HAP-1 (cell line): ENCODE results near the gene MESP2.

Experiments used
- DNase-seq, 2 experiments: peaks; one replicate each; pipeline ENCODE4 v3.0.0-alpha.2; 2016 to 2020; ENCODE audit warnings: low spot score in 2 of 2
- H3K27me3 ChIP-seq: fragments of 250-450 bp; sonication (Bioruptor Pico); 2 replicates; pipeline ENCODE4 v1.5.1; 2020; ENCODE audit warnings: low read depth, mild to moderate bottlenecking, moderate library complexity
- H3K36me3 ChIP-seq: fragments of 250-450 bp; sonication (Bioruptor Pico); replicated peaks from 2 replicates; pipeline ENCODE4 v1.5.1; 2020; ENCODE audit warnings: mild to moderate bottlenecking
- H3K4me1 ChIP-seq: fragments of 250-450 bp; sonication (Bioruptor Pico); 2 replicates; pipeline ENCODE4 v1.5.1; 2020; ENCODE audit warnings: mild to moderate bottlenecking
- H3K4me3 ChIP-seq: fragments of 250-450 bp; sonication (Bioruptor Pico); 2 replicates; pipeline ENCODE4 v1.5.1; 2020; ENCODE audit warnings: mild to moderate bottlenecking, moderate library complexity
- H3K9me3 ChIP-seq: fragments of 250-450 bp; sonication (Bioruptor Pico); 2 replicates; pipeline ENCODE4 v1.5.1; 2020; ENCODE audit warnings: mild to moderate bottlenecking, moderate library complexity
- in situ Hi-C: fragments of 300-500 bp; cut with MboI; formaldehyde crosslinking; loops from 3 replicates; pipeline ENCODE4 v1.14.3; 2020; ENCODE audit warnings: low sequenced_read_pairs, inconsistent platforms, mixed read lengths

MESP2 gene

DNA sequence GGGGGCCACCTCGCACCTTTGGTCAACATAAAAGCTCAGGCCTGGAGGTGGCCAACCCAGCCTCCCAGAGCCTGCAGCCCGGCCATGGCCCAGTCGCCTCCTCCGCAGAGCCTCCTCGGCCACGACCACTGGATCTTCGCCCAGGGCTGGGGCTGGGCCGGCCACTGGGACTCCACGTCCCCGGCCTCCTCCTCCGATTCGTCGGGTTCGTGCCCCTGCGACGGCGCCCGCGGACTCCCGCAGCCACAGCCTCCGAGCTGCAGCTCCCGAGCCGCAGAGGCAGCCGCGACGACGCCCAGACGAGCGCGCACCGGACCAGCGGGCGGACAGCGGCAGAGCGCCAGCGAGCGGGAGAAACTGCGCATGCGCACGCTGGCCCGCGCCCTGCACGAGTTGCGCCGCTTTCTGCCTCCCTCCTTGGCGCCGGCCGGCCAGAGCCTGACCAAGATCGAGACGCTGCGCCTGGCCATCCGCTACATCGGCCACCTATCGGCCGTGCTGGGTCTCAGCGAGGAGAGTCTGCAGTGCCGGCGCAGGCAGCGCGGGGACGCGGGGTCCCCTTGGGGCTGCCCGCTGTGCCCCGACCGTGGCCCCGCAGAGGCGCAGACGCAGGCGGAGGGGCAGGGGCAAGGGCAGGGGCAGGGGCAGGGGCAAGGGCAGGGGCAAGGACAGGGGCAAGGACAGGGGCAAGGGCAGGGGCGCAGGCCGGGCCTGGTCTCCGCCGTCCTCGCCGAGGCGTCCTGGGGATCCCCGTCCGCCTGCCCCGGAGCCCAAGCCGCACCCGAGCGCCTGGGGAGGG is at the start of gene MESP2:
MESP2 (plus strand) TSS at position 59 of the 799 bp plus-strand sequence; CDS start at position 85, 26 bp downstream.
- in situ Hi-C loops, result no loop called here
- Histone ChIP-seq H3K9me3 (no peaks in the 10 kb centered on the region), H3K4me3 (peak within 1 kb of the TSS; percentile 21), H3K4me1 (peaks cover 3% of the 10 kb centered on the region), H3K36me3 (no peaks in the 10 kb centered on the region), H3K27me3 (no peaks in the 10 kb centered on the region)
- peak; percentile 66 to 87 for DNase-seq

- in situ Hi-C loops, result loop anchor here (10.0 kb wide), 1 partner anchor 57 kb away; no protein-coding TSS in a partner anchor
Measured at GRCh38 chr15:89728254-89728653, 47.9 kb upstream of the MESP2 start.

GRCh38 chr15:89731275-89731674 is 44.9 kb upstream of the MESP2 start:
- Histone ChIP-seq H3K9me3 (no peaks in the 10 kb centered on the region), H3K36me3 (no peaks in the 10 kb centered on the region), H3K4me1 (no peaks in the 10 kb centered on the region), H3K27me3 (0 out of 2 replicates have a peak, but pooled peaks cover 5% of the 10 kb centered on the region), H3K4me3 (no peak overlapping the region)
- DNase-seq, result no peak
- in situ Hi-C loops, result loop anchor here (10.0 kb wide), 1 partner anchor 344 kb away; no protein-coding TSS in a partner anchor

More at GRCh38 chr15:89728254-89728653, 47.9 kb upstream of the MESP2 start:
- no peaks in the 10 kb centered on the region for H3K36me3 ChIP-seq
- no peak overlapping the region for H3K4me3 ChIP-seq
- DNase-seq, result no peak
- peaks cover 5% of the 10 kb centered on the region for H3K9me3 ChIP-seq
- no peaks in the 10 kb centered on the region for H3K4me1 ChIP-seq
- H3K27me3 ChIP-seq, result 0 out of 2 replicates have a peak, but pooled peaks cover 2% of the 10 kb centered on the region

GRCh38 chr15:89732451-89733172 is 43.5 kb upstream of the MESP2 start:
- no peak for DNase-seq

DNA sequence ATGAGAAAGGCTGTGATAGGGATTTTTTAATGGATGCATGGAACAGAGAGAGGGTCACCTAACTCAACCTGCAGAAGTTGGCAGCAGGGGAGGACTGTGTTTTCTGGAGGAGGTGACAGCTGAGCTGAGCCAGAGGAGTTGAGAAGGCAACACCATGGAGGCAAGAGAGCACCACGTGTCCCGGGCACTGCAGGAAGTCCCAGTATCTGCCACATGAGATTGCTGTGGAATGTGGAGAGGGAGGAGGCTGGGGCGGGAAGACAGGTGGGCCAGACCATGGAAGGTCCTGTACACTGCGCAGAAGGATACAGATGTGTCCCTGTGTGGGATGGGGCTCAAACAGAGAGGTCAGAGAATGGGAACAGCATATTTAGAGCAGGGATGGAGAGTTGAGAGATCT is 40.4 kb upstream of the MESP2 start:
- Histone ChIP-seq H3K36me3 (no peaks in the 10 kb centered on the region), H3K4me1 (no peaks in the 10 kb centered on the region), H3K27me3 (0 out of 2 replicates have a peak, but pooled peaks cover 3% of the 10 kb centered on the region), H3K9me3 (no peaks in the 10 kb centered on the region), H3K4me3 (no peak overlapping the region)
- DNase-seq, result no peak
- in situ Hi-C loops, result loop anchor here (10.0 kb wide), 1 partner anchor 339 kb away; no protein-coding TSS in a partner anchor

More at GRCh38 chr15:89732451-89733172, 43.5 kb upstream of the MESP2 start:
- Histone ChIP-seq H3K4me3 (no peak overlapping the region), H3K9me3 (no peaks in the 10 kb centered on the region), H3K27me3 (0 out of 2 replicates have a peak, but pooled peaks cover 5% of the 10 kb centered on the region), H3K36me3 (no peaks in the 10 kb centered on the region), H3K4me1 (no peaks in the 10 kb centered on the region)
- in situ Hi-C loops, result loop anchor here (10.0 kb wide), 1 partner anchor 342 kb away; no protein-coding TSS in a partner anchor

GRCh38 chr15:89740137-89740536 is 36.0 kb upstream of the MESP2 start:
- H3K27me3 ChIP-seq, result no peaks in the 10 kb centered on the region
- DNase-seq, result peak; percentile 81 to 83
- no peak overlapping the region for H3K4me3 ChIP-seq
- no peaks in the 10 kb centered on the region for H3K36me3 ChIP-seq
- in situ Hi-C loops, result no loop called here
- H3K4me1 ChIP-seq, result no peaks in the 10 kb centered on the region
- H3K9me3 ChIP-seq, result no peaks in the 10 kb centered on the region

GRCh38 chr15:89743011-89743410 is 33.1 kb upstream of the MESP2 start:
- Histone ChIP-seq H3K4me3 (no peak overlapping the region), H3K27me3 (no peaks in the 10 kb centered on the region), H3K4me1 (peaks cover 5% of the 10 kb centered on the region), H3K36me3 (no peaks in the 10 kb centered on the region), H3K9me3 (no peaks in the 10 kb centered on the region)
- in situ Hi-C loops, result no loop called here
- DNase-seq, result no peak

DNA sequence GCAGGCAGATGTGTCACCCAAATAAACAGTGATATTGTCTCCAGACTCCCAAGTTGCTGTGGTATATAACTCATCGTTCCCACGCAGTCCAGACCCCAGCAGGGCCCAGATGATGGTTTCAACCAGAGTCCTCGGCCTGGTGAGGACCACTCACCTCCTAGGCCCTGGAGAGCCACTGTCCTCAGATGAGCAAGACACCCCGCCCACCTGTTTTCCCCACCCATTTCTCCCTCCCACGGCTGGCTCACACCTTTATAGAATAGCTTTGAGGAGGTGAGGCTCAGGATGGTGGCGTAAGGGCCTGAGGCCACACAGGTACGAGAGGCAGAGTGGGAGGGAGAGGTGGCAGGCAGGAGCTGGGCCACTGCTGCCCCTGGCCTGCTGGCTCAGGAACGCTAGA is 32.5 kb upstream of the MESP2 start:
- Histone ChIP-seq H3K27me3 (no peaks in the 10 kb centered on the region), H3K4me3 (no peak overlapping the region), H3K36me3 (no peaks in the 10 kb centered on the region), H3K9me3 (no peaks in the 10 kb centered on the region), H3K4me1 (peaks cover 10% of the 10 kb centered on the region)
- in situ Hi-C loops, result no loop called here
- no peak for DNase-seq

GRCh38 chr15:89745131-89745530 is 31.0 kb upstream of the MESP2 start:
- in situ Hi-C loops, result no loop called here
- Histone ChIP-seq H3K36me3 (no peaks in the 10 kb centered on the region), H3K4me3 (no peak overlapping the region), H3K4me1 (peaks cover 24% of the 10 kb centered on the region), H3K27me3 (no peaks in the 10 kb centered on the region), H3K9me3 (no peaks in the 10 kb centered on the region)
- DNase-seq, result no peak

DNA sequence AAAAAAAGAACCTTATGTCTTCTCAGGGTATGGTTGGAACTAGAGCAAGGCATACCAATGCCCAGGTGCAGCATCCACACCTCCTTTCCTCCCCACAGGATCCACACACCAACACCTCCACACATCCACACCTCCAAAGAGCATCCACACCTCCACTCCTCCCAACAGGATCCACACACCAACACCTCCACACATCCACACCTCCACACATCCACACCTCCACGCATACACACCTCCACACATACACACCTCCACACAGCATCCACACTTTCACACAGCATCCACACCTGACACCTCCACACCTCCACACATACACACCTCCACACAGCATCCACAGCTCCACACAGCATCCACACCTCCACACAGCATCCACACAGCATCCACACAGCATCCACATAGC is 30.4 kb upstream of the MESP2 start:
- in situ Hi-C loops, result no loop called here
- H3K4me3 ChIP-seq, result no peak overlapping the region
- DNase-seq, result no peak
- peaks cover 25% of the 10 kb centered on the region for H3K4me1 ChIP-seq
- no peaks in the 10 kb centered on the region for H3K9me3 ChIP-seq
- H3K27me3 ChIP-seq, result no peaks in the 10 kb centered on the region
- no peaks in the 10 kb centered on the region for H3K36me3 ChIP-seq

DNA sequence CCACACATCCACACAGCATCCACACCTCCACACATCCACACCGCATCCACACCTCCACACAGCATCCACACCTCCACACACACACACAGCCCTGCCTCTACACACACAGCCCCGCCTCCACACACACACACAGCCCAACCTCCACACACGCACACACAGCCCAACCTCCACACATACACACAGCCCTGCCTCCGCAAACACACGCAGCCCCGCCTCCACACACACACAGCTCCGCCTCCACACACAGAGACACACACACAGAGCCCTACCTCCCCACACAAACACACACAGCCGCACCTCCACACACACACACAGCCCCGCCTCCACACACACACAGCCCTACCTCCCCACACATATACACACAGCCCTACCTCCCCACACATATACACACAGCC is 29.7 kb upstream of the MESP2 start:
- H3K4me3 ChIP-seq, result no peak overlapping the region
- no peak for DNase-seq
- H3K4me1 ChIP-seq, result peaks cover 29% of the 10 kb centered on the region
- no peaks in the 10 kb centered on the region for H3K27me3 ChIP-seq
- in situ Hi-C loops, result no loop called here
- no peaks in the 10 kb centered on the region for H3K9me3 ChIP-seq
- no peaks in the 10 kb centered on the region for H3K36me3 ChIP-seq

- in situ Hi-C loops, result no loop called here
- H3K36me3 ChIP-seq, result no peaks in the 10 kb centered on the region
- no peaks in the 10 kb centered on the region for H3K9me3 ChIP-seq
- no peak overlapping the region for H3K4me3 ChIP-seq
- peaks cover 29% of the 10 kb centered on the region for H3K4me1 ChIP-seq
- no peaks in the 10 kb centered on the region for H3K27me3 ChIP-seq
- DNase-seq, result peak; percentile 42 to 45
Measured at GRCh38 chr15:89747708-89748682, 28.1 kb upstream of the MESP2 start.

- Histone ChIP-seq H3K36me3 (no peaks in the 10 kb centered on the region), H3K4me3 (no peak overlapping the region), H3K27me3 (no peaks in the 10 kb centered on the region), H3K9me3 (no peaks in the 10 kb centered on the region), H3K4me1 (peaks cover 29% of the 10 kb centered on the region)
- in situ Hi-C loops, result no loop called here
- DNase-seq, result no peak
Measured at GRCh38 chr15:89749054-89749453, 27.1 kb upstream of the MESP2 start.
